ENCODE data around the gene EIF4G3.
"Not testable (repeated sequence)": the region's sequence is repeated elsewhere in the genome, so short reads cannot be mapped to it uniquely, and the experiment has no call there.

The EIF4G3 gene

GRCh38 chr1:21176586-21177555 is at the start of gene EIF4G3:
TSS of gene EIF4G3 (minus strand) at chr1:21176897. CDS start at chr1:21002742, 174,155 bp downstream.
- Histone ChIP-seq H3K36me3 (ENCODE audit: insufficient read depth, low read length) (peaks cover 7% of the 10 kb centered on the region), H3K27me3 (ENCODE audit: insufficient read depth, low read length) (no peaks in the 10 kb centered on the region), H2AFZ (ENCODE audit: low read depth, low read length) (peak within 1 kb of the TSS; percentile 52), H3K4me1 (ENCODE audit: insufficient read depth, low read length) (peaks cover 19% of the 10 kb centered on the region), H3K9me3 (ENCODE audit: low read length) (no peaks in the 10 kb centered on the region), H3K4me3 (ENCODE audit: low read length) (peak within 1 kb of the TSS; percentile 100)

GRCh38 chr1:21225065-21225464 is 48.4 kb upstream of the EIF4G3 start:
- H2AFZ ChIP-seq (ENCODE audit: low read depth, low read length): no peak overlapping the region
- no peaks in the 10 kb centered on the region for H3K9me3 ChIP-seq (ENCODE audit: low read length)
- H3K27me3 ChIP-seq (ENCODE audit: insufficient read depth, low read length): no peaks in the 10 kb centered on the region
- H3K36me3 ChIP-seq (ENCODE audit: insufficient read depth, low read length): peaks cover 17% of the 10 kb centered on the region
- no peaks in the 10 kb centered on the region for H3K4me1 ChIP-seq (ENCODE audit: insufficient read depth, low read length)
- H3K4me3 ChIP-seq (ENCODE audit: low read length): no peak overlapping the region

GRCh38 chr1:21220815-21221214 is 44.1 kb upstream of the EIF4G3 start:
- no peak overlapping the region for H2AFZ ChIP-seq (ENCODE audit: low read depth, low read length)
- peaks cover 24% of the 10 kb centered on the region for H3K36me3 ChIP-seq (ENCODE audit: insufficient read depth, low read length)
- no peak overlapping the region for H3K4me3 ChIP-seq (ENCODE audit: low read length)
- H3K27me3 ChIP-seq (ENCODE audit: insufficient read depth, low read length): no peaks in the 10 kb centered on the region
- H3K4me1 ChIP-seq (ENCODE audit: insufficient read depth, low read length): no peaks in the 10 kb centered on the region
- H3K9me3 ChIP-seq (ENCODE audit: low read length): no peaks in the 10 kb centered on the region

- Histone ChIP-seq H3K27me3 (ENCODE audit: insufficient read depth, low read length) (no peaks in the 10 kb centered on the region), H3K4me3 (ENCODE audit: low read length) (no peak overlapping the region), H3K36me3 (ENCODE audit: insufficient read depth, low read length) (peaks cover 24% of the 10 kb centered on the region), H2AFZ (ENCODE audit: low read depth, low read length) (no peak overlapping the region), H3K4me1 (ENCODE audit: insufficient read depth, low read length) (no peaks in the 10 kb centered on the region), H3K9me3 (ENCODE audit: low read length) (no peaks in the 10 kb centered on the region)
These were observed 43.0 kb upstream of the EIF4G3 start for GRCh38 chr1:21219674-21220073.

- Histone ChIP-seq H3K36me3 (ENCODE audit: insufficient read depth, low read length) (peaks cover 21% of the 10 kb centered on the region), H3K4me3 (ENCODE audit: low read length) (no peak overlapping the region), H3K4me1 (ENCODE audit: insufficient read depth, low read length) (no peaks in the 10 kb centered on the region), H2AFZ (ENCODE audit: low read depth, low read length) (no peak overlapping the region), H3K9me3 (ENCODE audit: low read length) (no peaks in the 10 kb centered on the region), H3K27me3 (ENCODE audit: insufficient read depth, low read length) (no peaks in the 10 kb centered on the region)
These were observed 41.3 kb upstream of the EIF4G3 start for GRCh38 chr1:21217812-21218596.

GRCh38 chr1:21216835-21217811 is 40.4 kb upstream of the EIF4G3 start:
- Histone ChIP-seq H3K27me3 (ENCODE audit: insufficient read depth, low read length) (no peaks in the 10 kb centered on the region), H3K4me3 (ENCODE audit: low read length) (no peak overlapping the region), H2AFZ (ENCODE audit: low read depth, low read length) (no peak overlapping the region), H3K36me3 (ENCODE audit: insufficient read depth, low read length) (peaks cover 21% of the 10 kb centered on the region), H3K4me1 (ENCODE audit: insufficient read depth, low read length) (no peaks in the 10 kb centered on the region), H3K9me3 (ENCODE audit: low read length) (no peaks in the 10 kb centered on the region)

GRCh38 chr1:21212126-21212525 is 35.4 kb upstream of the EIF4G3 start:
- H2AFZ ChIP-seq (ENCODE audit: low read depth, low read length): no peak overlapping the region
- no peaks in the 10 kb centered on the region for H3K4me1 ChIP-seq (ENCODE audit: insufficient read depth, low read length)
- no peak overlapping the region for H3K4me3 ChIP-seq (ENCODE audit: low read length)
- no peaks in the 10 kb centered on the region for H3K9me3 ChIP-seq (ENCODE audit: low read length)
- no peaks in the 10 kb centered on the region for H3K27me3 ChIP-seq (ENCODE audit: insufficient read depth, low read length)
- no peaks in the 10 kb centered on the region for H3K36me3 ChIP-seq (ENCODE audit: insufficient read depth, low read length)

- not testable (repeated sequence) for H3K9me3 ChIP-seq (ENCODE audit: low read length); H3K4me3 ChIP-seq (ENCODE audit: low read length); H2AFZ ChIP-seq (ENCODE audit: low read depth, low read length); H3K36me3 ChIP-seq (ENCODE audit: insufficient read depth, low read length); H3K27me3 ChIP-seq (ENCODE audit: insufficient read depth, low read length); H3K4me1 ChIP-seq (ENCODE audit: insufficient read depth, low read length)
These were observed 31.5 kb upstream of the EIF4G3 start for GRCh38 chr1:21208137-21208700.

- H3K4me1 ChIP-seq (ENCODE audit: insufficient read depth, low read length): no peaks in the 10 kb centered on the region
- no peaks in the 10 kb centered on the region for H3K9me3 ChIP-seq (ENCODE audit: low read length)
- H3K27me3 ChIP-seq (ENCODE audit: insufficient read depth, low read length): no peaks in the 10 kb centered on the region
- no peak overlapping the region for H3K4me3 ChIP-seq (ENCODE audit: low read length)
- H2AFZ ChIP-seq (ENCODE audit: low read depth, low read length): no peak overlapping the region
- H3K36me3 ChIP-seq (ENCODE audit: insufficient read depth, low read length): no peaks in the 10 kb centered on the region
These were observed 29.4 kb upstream of the EIF4G3 start for GRCh38 chr1:21206117-21206516.

- H3K4me1 ChIP-seq (ENCODE audit: insufficient read depth, low read length): no peaks in the 10 kb centered on the region
- no peak overlapping the region for H3K4me3 ChIP-seq (ENCODE audit: low read length)
- no peaks in the 10 kb centered on the region for H3K36me3 ChIP-seq (ENCODE audit: insufficient read depth, low read length)
- no peaks in the 10 kb centered on the region for H3K27me3 ChIP-seq (ENCODE audit: insufficient read depth, low read length)
- H2AFZ ChIP-seq (ENCODE audit: low read depth, low read length): no peak overlapping the region
- H3K9me3 ChIP-seq (ENCODE audit: low read length): no peaks in the 10 kb centered on the region
These were observed 28.7 kb upstream of the EIF4G3 start for GRCh38 chr1:21205416-21205815.

- H3K36me3 ChIP-seq (ENCODE audit: insufficient read depth, low read length): no peaks in the 10 kb centered on the region
- H3K9me3 ChIP-seq (ENCODE audit: low read length): no peaks in the 10 kb centered on the region
- peaks cover 5% of the 10 kb centered on the region for H3K4me1 ChIP-seq (ENCODE audit: insufficient read depth, low read length)
- H2AFZ ChIP-seq (ENCODE audit: low read depth, low read length): no peak overlapping the region
- no peak overlapping the region for H3K4me3 ChIP-seq (ENCODE audit: low read length)
- no peaks in the 10 kb centered on the region for H3K27me3 ChIP-seq (ENCODE audit: insufficient read depth, low read length)
These were observed 25.0 kb upstream of the EIF4G3 start for GRCh38 chr1:21201650-21202049.

GRCh38 chr1:21201238-21201637 is 24.5 kb upstream of the EIF4G3 start:
- not testable (repeated sequence) for H3K9me3 ChIP-seq (ENCODE audit: low read length); H3K4me3 ChIP-seq (ENCODE audit: low read length); H3K36me3 ChIP-seq (ENCODE audit: insufficient read depth, low read length); H3K4me1 ChIP-seq (ENCODE audit: insufficient read depth, low read length); H3K27me3 ChIP-seq (ENCODE audit: insufficient read depth, low read length); H2AFZ ChIP-seq (ENCODE audit: low read depth, low read length)

All from neuron (in vitro differentiated cells).